ENCODE data around the gene KSR2. TPM values are rescaled to one million over a fixed set of nuclear protein-coding genes. Genes with fewer than 3 reads are reported as not detected.

KSR2 gene
- total RNA-seq, 1 donor from 2014 or later, result 2.0 TPM

GRCh38 chr12:117453961-117454360 is 514.8 kb downstream of the KSR2 start:
- Mint-ChIP-seq H3K4me1 (ENCODE audit: unreplicated experiment) (peaks cover 24% of the 10 kb centered on the region), H3K9me3 (no peaks in the 10 kb centered on the region), H3K36me3 (no peaks in the 10 kb centered on the region), H3K27me3 (peaks cover 49% of the 10 kb centered on the region), H3K27ac (no peak overlapping the region), H3K4me3 (no peak overlapping the region)
- no peak for TF ChIP-seq CTCF (conservative IDR thresholded peaks at IDR 0.05)
- DNase-seq (ENCODE audit: extremely low spot score, unreplicated experiment), result no peak

GRCh38 chr12:117452112-117452511 is 516.7 kb downstream of the KSR2 start:
- Mint-ChIP-seq H3K4me3 (no peak overlapping the region), H3K4me1 (ENCODE audit: unreplicated experiment) (peaks cover 20% of the 10 kb centered on the region)
- no peak for TF ChIP-seq CTCF (conservative IDR thresholded peaks at IDR 0.05)

DNA sequence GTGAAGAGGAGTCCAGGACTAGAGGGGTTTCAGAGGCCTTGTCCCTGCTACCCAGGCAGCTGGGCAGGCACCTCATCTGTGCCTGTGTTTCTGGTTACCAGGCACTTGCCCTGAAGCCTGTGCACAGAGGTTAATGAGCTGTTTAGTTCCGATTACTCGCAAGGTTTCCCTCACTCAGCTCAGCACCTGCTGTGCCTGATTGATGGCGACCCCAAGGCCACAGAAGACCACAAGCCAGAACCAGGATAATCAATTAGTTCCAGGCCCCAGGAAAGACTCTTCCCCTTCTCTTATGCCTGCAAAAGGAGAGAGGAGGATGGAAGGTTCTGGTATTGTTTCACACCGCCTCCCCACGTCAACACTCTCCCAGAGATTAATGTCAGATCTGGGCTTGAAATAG is 518.6 kb downstream of the KSR2 start:
- no peak for TF ChIP-seq CTCF (conservative IDR thresholded peaks at IDR 0.05)
- Mint-ChIP-seq H3K9me3 (no peaks in the 10 kb centered on the region), H3K4me1 (ENCODE audit: unreplicated experiment) (peaks cover 20% of the 10 kb centered on the region), H3K4me3 (no peak overlapping the region), H3K27ac (no peak overlapping the region), H3K36me3 (no peaks in the 10 kb centered on the region), H3K27me3 (peaks cover 44% of the 10 kb centered on the region)
- no peak for DNase-seq (ENCODE audit: extremely low spot score, unreplicated experiment)

More at GRCh38 chr12:117452112-117452511, 516.7 kb downstream of the KSR2 start:
- DNase-seq (ENCODE audit: extremely low spot score, unreplicated experiment), result no peak
- Mint-ChIP-seq H3K36me3 (no peaks in the 10 kb centered on the region), H3K27ac (no peak overlapping the region), H3K9me3 (no peaks in the 10 kb centered on the region), H3K27me3 (peaks cover 47% of the 10 kb centered on the region)

GRCh38 chr12:117447665-117448366 is 521.0 kb downstream of the KSR2 start:
- H3K4me3 Mint-ChIP-seq, result no peak overlapping the region
- H3K9me3 Mint-ChIP-seq, result no peaks in the 10 kb centered on the region
- no peak for TF ChIP-seq CTCF (conservative IDR thresholded peaks at IDR 0.05)
- H3K36me3 Mint-ChIP-seq, result no peaks in the 10 kb centered on the region
- H3K27me3 Mint-ChIP-seq, result peaks cover 49% of the 10 kb centered on the region
- DNase-seq (ENCODE audit: extremely low spot score, unreplicated experiment), result no peak
- H3K4me1 Mint-ChIP-seq (ENCODE audit: unreplicated experiment), result peaks cover 20% of the 10 kb centered on the region
- H3K27ac Mint-ChIP-seq, result no peak overlapping the region

- Mint-ChIP-seq H3K4me1 (ENCODE audit: unreplicated experiment) (peaks cover 11% of the 10 kb centered on the region), H3K36me3 (no peaks in the 10 kb centered on the region), H3K27ac (no peak overlapping the region), H3K9me3 (no peaks in the 10 kb centered on the region), H3K27me3 (peaks cover 46% of the 10 kb centered on the region), H3K4me3 (no peak overlapping the region)
- DNase-seq (ENCODE audit: extremely low spot score, unreplicated experiment), result no peak
- TF ChIP-seq CTCF (conservative IDR thresholded peaks at IDR 0.05), result no peak
These were observed 524.0 kb downstream of the KSR2 start for GRCh38 chr12:117444781-117445180.

Data from type B pancreatic cell (in vitro differentiated cells).